Measurements from ENCODE around the gene FOXP4.

DNA sequence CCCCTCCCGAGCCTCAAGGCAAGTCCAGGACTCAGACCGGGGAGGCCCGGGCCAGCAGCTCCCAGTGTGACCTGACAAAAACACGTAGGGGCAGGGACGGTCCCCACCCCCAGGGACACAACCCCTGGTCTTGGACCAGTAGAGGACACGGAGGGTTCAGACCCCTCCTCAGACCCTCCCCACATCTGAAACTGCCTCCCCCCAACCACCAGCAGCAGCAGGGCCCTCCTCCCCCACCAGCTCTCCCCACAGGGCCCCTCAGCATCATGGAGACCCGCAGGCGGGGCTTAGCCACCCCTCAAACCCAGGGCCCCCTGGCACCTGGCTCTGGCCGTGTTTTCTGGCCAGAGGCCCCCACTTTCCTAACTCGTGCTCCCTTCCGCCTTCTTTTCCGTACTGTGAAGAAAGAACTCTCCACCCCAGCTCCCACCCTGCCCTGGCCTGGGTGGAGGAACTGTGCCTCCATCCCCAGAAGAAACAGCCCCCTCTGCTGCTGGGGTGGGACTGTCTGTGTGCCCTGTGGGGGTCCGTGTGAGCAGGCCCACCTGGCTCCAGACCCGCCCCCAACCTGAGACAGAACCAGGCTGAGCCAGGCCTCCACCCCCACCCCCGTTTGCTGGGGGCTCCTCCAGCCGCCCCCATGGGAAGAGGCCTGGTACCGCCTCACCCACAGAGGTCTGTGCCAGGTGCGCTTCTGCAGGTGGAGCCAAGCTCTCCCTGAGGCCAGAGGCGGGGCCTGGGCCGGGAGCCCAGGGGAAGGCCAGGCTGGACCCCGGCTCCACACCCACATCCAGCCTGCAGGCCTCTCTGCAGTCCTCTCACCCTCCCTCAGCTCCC is 53.1 kb downstream of the FOXP4 start:
- TF ChIP-seq POLR2AphosphoS5 (IDR thresholded peaks at IDR 0.05) (no peak), POLR2A (IDR thresholded peaks at IDR 0.05) (no peak)
- TF ChIP-seq, protein P1, sequence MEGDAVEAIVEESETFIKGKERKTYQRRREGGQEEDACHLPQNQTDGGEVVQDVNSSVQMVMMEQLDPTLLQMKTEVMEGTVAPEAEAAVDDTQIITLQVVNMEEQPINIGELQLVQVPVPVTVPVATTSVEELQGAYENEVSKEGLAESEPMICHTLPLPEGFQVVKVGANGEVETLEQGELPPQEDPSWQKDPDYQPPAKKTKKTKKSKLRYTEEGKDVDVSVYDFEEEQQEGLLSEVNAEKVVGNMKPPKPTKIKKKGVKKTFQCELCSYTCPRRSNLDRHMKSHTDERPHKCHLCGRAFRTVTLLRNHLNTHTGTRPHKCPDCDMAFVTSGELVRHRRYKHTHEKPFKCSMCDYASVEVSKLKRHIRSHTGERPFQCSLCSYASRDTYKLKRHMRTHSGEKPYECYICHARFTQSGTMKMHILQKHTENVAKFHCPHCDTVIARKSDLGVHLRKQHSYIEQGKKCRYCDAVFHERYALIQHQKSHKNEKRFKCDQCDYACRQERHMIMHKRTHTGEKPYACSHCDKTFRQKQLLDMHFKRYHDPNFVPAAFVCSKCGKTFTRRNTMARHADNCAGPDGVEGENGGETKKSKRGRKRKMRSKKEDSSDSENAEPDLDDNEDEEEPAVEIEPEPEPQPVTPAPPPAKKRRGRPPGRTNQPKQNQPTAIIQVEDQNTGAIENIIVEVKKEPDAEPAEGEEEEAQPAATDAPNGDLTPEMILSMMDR (IDR thresholded peaks at IDR 0.05), result no peak

All from breast epithelium (tissue), 3 donors.